Activated T-cell treated with anti-CD3 and anti-CD28 coated beads for 48 hours (primary cell): ENCODE data around the gene NXNL1.
A peak's percentile ranks its signal among the peaks of the same experiment; 100 is the strongest.
"Not testable (repeated sequence)": the region's sequence is repeated elsewhere in the genome, so short reads cannot be mapped to it uniquely, and the experiment has no call there.

Experiments
- DNase-seq: peaks from one replicate; pipeline ENCODE4 v3.0.0-alpha.2; 2020; ENCODE audit warnings: low read depth

NXNL1 gene

GRCh38 chr19:17460372-17461230 is at the start of gene NXNL1:
TSS of gene NXNL1 (minus strand) at chr19:17460926. CDS start at chr19:17460869, 57 bp downstream.
- DNase-seq: no peak

GRCh38 chr19:17508558-17508933 is 47.8 kb upstream of the NXNL1 start:
- not testable (repeated sequence) for DNase-seq

DNA sequence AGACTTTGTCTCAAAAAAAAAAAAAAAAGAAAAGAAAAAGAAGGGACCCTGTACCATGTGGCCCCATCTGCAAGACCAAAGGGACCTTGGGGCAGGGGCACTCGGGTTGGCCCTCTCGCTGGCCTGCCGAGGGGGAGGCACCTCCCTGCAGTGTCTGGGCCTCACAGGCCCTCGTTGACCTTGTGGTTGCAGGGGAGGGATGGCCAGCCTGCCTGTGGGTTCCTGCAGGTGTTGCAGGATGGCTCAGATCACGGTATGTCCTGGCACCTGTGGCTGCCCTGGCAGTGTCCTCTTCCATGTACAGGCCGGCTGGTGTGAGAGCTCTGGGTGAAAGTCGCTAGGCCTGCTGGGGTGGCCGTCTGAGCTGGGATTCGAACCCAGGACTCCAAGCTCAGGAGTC is 46.0 kb upstream of the NXNL1 start:
- no peak for DNase-seq

DNA sequence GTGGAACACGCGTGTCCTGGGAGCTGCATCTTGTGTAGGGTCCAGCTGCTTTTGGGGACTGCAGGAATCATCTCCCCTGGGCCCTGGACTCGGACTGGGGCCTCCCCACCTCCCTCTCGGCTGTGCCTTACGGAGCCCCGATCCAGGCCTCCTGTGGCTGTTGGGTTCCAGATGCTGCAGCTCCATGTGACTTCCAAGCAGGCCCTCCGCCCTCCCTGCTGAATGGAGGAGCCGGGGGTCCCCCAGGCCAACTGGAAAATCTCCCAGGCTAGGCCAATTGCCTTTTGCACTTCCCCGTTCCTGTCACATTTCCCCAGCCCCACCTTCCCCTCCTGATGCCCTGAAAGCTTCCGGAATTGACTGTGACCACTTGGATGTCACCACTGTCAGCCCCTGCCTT is 44.5 kb upstream of the NXNL1 start:
- no peak for DNase-seq

DNA sequence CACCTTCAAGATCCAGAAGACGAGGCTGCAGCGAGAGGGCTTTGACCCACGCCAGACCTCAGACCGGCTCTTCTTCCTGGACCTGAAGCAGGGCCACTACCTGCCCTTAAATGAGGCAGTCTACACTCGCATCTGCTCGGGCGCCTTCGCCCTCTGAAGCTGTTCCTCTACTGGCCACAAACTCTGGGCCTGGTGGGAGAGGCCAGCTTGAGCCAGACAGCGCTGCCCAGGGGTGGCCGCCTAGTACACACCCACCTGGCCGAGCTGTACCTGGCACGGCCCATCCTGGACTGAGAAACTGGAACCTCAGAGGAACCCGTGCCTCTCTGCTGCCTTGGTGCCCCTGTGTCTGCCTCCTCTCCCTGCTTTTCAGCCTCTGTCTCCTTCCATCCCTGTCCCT is 43.7 kb upstream of the NXNL1 start:
- DNase-seq: no peak

DNA sequence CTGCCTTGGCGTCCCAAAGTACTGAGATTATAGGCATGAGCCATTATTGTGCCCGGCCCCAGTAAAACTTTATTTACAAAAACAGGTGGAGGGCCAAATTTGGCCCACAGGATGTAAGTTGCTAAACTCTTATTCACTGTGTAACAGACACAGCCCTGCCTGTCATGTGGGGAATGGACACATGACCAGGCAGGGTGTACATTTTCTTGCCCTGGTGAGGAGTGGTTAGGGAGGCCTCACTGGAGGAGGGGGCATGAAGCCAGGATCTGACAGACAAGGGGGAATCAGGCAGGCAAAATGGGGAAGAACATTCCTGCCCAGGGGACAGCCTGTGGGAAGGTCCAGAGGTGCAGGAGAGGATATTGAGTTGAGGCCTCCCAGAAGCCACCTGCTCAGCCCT is 43.3 kb upstream of the NXNL1 start:
- DNase-seq: no peak

GRCh38 chr19:17503240-17503639 is 42.5 kb upstream of the NXNL1 start:
- DNase-seq: no peak

GRCh38 chr19:17500447-17501198 is 39.9 kb upstream of the NXNL1 start:
- DNase-seq: no peak

DNA sequence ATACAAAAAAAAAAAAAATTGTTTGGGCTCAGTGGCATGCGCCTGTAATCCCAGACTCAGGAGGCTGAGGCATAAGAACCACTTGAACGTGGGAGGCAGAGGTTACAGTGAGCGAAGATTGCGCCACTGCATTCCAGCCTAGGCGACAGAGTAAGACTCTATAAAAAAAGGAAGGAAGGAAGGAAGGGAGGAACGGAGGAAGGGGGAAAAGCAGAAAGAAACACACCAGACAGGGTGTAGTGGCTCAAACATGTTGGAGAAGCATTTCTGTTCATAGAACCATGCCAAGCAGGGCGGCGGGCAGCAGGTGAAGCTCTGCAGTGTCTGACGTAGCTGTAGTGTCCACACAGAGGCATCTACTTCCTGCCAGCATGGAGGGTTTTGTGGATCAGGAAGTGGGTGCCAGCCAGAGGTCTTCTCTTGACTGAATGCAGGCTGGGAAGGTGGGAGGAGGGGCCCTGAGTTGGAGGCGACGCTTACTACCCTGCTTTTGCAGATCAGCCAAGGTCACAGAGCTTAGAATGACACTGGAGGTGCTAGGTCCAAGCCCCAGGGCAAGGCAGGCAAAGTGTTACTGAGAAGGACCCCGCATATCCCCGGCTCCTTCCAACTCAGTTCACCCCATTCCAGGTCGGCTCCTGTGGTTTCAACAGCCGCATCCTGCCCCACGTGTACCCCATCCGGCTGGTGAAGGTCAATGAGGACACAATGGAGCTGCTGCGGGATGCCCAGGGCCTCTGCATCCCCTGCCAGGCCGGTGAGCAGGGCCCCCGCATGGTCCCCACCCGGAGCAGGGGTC is 39.1 kb upstream of the NXNL1 start:
- no peak for DNase-seq

- DNase-seq: not testable (repeated sequence)
Measured at GRCh38 chr19:17499025-17499424, 38.3 kb upstream of the NXNL1 start.

- DNase-seq: no peak
Measured at GRCh38 chr19:17497149-17497798, 36.5 kb upstream of the NXNL1 start.

DNA sequence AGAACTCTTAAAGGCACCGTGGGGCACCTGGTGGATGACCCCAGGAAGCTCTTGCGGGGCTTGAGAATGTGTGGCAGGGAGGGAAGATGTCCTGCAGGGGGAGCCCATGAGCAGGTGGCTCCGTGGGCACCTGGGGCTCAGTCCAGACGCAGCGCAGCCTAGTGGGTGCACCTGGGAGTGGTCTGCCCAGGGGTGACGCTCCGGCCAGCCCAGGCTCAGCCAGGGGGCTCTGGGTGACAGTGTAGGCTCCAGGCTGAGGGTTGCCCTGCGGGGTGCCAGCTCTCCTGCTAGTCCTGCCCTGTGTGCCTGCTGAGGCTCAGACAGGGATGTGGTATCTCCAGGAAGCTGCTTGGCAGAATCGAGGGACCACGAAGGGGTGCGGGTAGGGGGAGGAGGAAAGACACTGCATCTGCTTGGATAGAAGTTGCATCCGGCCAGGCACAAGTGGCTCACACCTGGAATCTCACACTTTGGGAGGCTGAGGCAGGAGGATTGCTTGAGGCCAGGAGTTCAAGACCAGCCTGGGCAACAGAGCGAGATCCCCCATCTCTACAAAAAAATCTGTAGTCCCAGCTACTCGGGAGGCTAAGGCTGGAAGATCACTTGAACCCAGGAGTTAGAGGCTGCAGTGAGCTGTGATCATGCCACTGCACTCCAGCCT is 35.7 kb upstream of the NXNL1 start:
- peak; percentile 87 for DNase-seq

GRCh38 chr19:17495639-17496296 is 35.0 kb upstream of the NXNL1 start:
- DNase-seq: no peak

GRCh38 chr19:17491287-17491686 is 30.6 kb upstream of the NXNL1 start:
- DNase-seq: no peak

DNA sequence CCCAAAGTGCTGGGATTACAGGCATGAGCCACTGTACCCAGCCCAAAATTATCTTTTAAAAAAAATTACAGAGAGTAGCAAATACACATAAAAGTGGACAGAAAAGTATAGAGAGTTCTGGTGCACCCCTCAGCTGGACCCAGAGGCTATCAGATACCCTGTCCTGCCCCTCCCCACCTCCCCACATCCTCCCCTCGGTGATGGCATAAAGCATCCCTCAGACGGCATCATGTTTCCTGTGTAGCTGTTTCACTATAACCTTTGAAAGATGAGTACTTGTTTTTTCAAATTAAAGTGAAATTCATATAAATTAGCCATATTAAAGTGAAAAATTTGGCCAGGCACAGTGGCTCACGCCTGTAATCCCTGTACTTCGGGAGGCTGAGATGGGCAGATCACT is 29.7 kb upstream of the NXNL1 start:
- DNase-seq: no peak

- no peak for DNase-seq
Measured at GRCh38 chr19:17489392-17490030, 28.8 kb upstream of the NXNL1 start.

GRCh38 chr19:17488593-17489391 is 28.1 kb upstream of the NXNL1 start:
- DNase-seq: peak; percentile 84

GRCh38 chr19:17487284-17488121 is 26.8 kb upstream of the NXNL1 start:
- DNase-seq: no peak
